NCI-H2196 treated with DMSO at 0.1 percent for 48 hours (cell line): ENCODE measurements around the gene MPPED1.

Experiments
- DNase-seq: peaks from one replicate; lab custom pipeline; 2025; ENCODE audit not compliant: unreplicated experiment; lab: John Stamatoyannopoulos, UW

The MPPED1 gene

GRCh38 chr22:43446037-43446803 lies 34.4 kb downstream of the MPPED1 start:
- peak; percentile 16 for DNase-seq

GRCh38 chr22:43446916-43447315 lies 35.1 kb downstream of the MPPED1 start:
- peak; percentile 77 for DNase-seq

DNA sequence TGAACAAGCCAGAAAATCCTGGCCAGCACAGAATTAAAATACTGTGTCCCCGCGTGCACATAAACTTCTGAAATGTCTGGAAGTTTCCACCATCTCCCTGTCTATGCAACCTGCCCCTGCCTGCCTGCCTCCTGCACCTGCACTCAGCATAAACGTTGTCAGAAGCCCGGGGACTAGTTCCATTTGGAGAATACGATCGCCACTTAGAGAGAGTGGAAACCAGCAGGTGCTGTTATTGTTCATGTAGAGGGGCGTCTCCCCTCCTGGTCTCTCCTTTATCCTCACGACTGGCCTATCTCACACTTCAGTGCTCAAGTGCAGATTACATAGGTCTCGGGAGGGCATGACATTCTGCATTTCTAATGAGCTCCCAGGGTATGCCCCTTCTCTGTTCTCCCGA lies 35.6 kb downstream of the MPPED1 start:
- DNase-seq: peak; percentile 90

GRCh38 chr22:43448048-43448447 lies 36.2 kb downstream of the MPPED1 start:
- DNase-seq: no peak

DNA sequence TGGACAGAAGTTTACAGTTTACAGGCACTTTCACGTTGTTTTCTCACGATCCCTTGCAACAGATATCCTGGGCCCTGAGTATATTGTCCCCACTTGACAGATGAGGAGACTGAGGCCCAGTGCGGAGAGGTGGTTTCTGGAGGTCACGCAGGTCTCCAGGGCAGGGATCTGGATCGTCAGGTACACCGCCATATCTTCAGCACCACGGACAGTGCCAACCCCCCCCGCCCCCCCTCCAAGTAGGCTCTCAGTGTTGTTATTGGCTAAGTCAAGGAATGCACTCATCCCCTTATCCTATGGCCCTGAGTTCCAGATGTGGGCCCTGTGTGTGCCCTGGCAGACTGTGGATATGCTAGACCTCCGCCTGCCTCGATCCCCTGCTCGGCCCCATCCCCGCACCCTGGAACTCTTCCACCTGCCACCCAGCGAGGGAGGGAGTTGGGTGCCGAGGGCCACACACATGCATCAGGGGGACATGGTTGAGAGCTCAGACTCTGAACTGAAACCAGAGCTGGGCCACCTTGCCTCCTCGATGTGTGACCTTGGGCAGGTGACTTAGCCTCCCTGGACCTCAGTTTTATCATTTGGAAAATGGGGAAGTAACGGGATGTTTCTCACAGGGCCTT lies 37.5 kb downstream of the MPPED1 start:
- no peak for DNase-seq

DNA sequence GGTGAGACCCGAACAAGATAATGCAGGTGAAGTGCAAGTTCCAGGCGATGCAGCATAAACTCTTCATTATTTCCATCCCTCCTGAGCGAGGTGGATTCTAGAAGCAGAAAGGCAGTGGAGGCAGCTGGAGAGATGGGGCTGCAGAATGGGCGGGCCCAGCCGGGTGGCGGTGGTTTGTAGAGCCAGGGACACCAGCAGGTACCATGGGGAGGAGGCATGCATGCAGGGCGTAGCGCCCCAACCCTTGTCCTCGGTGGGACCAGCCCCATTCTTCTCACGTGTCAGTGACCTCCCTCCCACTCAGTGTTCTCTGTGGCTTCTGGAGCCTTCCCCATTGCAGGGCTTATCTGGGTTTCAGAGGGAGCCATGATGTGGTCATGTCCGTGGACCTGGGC lies 38.0 kb downstream of the MPPED1 start:
- DNase-seq: no peak

DNA sequence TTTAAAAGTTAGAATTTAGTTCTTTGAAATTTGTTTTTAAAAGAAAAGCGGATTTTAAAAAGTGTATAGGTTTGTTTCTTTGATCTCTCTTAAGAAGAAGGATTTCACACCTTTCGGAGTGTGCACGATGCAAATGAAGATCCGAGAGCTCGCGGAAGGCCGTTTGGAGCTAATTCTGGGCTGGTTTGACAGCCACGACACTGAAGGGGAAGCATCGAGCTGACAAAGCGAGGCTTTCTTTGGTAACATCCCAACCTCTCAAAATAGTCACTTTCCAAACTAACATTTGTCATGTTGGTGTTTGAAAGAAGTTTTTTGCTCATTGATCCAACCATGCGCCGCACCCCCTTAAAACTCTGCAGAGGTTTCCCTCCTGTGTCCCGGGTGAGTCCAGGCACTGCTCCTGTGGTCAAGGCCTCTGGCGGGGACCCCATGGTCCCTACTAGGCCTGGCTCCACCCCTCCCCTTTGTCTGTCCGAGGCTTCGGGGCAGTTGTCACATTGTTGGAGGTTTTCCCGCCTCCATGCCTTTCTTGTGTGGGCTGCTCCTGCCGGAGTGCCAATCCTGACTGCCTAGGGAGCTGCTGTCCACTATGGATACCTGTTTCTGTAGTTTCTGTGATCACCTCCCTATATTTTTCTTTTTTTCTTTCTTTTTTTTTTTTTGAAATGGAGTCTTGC lies 39.7 kb downstream of the MPPED1 start:
- DNase-seq: no peak

GRCh38 chr22:43455846-43456245 lies 44.0 kb downstream of the MPPED1 start:
- no peak for DNase-seq

GRCh38 chr22:43457002-43457401 lies 45.2 kb downstream of the MPPED1 start:
- DNase-seq: no peak

DNA sequence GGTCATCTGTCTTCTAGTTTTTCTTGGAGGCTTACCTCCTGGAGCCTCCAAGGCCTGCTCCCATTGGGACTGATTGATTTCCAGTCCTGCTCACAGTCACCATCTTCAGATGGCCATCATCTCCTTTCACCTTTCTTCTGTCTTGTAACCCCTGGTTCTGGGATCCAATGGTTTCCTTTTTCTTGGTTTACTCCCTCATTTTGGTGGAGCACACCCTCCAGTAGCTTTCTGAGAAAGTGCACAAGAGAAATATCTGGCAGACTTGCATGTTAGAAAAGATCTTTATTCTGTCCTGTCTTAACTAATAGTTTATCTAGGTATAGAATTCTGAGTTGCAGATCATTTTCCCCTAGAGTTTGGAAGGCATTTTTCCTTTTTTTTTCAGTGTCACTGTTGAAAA lies 50.9 kb downstream of the MPPED1 start:
- no peak for DNase-seq

DNA sequence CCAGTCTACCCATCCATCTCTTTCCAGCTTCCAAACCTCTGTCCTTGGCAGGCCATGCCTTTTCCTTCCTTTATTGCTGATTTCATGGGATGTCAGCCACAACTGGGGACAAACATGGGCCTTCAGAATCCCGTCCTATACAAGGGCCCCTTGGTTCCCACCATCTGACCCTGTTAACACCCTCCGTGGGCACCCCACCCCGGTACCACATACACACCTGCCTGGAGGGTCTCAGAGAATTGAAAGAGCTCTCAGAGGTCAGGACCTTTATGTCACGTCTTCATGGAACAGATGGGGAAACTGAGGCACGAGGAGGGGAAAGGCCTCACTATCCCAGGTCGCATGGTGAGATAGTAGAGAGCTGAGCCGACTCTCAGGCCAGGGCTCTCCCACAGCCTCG lies 53.0 kb downstream of the MPPED1 start:
- no peak for DNase-seq

GRCh38 chr22:43465291-43466015 lies 53.6 kb downstream of the MPPED1 start:
- no peak for DNase-seq

- DNase-seq: no peak
These were observed 54.9 kb downstream of the MPPED1 start for GRCh38 chr22:43466710-43467109.

DNA sequence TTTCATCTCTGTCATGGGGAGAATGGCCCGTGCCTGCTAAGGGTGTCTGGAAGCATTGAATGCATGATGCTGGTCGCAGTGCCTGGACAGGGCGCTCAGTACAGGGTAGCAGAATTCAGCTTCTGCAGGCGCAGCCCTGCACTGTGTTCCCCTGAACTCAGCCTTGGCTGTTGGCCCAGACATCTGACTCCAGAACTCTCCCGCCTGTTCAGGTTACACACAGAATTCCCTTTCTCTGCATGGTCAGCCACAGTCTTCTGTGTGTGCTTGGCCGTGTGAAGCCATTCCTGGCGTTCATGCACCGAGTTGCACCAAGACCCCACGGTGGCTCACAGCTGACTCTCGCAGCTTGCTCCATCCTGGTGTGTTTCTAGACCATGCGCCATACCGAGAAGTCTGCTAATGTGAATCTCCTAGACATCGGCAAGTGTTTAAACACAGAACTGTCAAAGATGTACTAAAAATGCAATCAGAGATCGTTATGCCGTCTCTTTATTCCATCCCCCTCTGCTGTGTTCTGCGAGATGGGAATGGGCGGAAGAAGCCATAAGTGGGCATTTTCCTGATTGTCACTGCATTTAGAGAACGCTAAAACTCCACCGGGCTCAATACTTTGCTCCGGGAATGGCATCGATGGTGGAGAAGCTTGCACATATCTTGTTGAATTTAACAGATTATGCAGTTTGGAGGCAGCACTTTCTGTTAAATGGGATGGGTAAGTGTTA lies 55.6 kb downstream of the MPPED1 start:
- DNase-seq: no peak

DNA sequence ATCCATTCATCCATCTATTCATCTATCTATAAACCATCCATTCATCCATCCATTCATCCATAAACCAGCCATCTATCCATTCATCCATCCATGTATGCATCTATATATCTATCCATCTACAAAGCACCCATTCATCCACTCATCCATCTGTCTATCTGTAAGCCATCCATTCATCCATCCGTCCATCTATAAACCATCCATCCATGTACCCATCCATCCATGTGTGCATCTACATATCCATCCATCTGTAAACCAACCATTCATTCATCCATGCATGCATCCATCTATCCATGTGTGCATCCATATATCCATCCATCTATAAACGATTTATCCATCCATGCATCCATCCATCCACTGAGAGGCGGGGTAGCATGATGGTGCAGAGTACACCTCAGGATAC lies 58.4 kb downstream of the MPPED1 start:
- no peak for DNase-seq

GRCh38 chr22:43470941-43471585 lies 59.2 kb downstream of the MPPED1 start:
- no peak for DNase-seq

DNA sequence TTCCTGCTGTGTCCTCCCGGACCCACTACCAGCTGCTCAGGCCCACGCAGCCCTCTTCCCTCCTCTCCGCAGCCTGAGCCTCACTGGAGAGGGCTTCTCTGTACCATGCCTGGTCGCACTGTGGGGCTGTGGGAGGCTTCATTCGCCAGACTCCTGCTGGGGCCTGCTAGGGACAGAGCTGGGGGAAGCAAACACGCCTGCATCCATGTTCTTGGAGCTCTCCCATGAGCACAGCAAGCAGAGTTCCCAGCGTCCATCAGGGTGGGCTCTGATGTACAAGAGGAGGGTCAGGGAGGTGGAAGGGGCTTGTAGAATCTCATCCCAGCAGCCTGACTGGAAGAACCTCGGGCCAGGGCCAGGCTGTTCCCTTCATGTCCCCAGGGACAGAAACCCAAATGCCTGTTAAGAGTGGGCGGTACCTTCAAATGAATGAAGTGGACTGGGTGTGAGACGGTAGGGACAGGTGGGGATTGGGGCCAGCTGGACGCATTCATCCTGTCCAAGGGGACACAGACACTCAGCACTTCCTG lies 59.9 kb downstream of the MPPED1 start:
- no peak for DNase-seq

DNA sequence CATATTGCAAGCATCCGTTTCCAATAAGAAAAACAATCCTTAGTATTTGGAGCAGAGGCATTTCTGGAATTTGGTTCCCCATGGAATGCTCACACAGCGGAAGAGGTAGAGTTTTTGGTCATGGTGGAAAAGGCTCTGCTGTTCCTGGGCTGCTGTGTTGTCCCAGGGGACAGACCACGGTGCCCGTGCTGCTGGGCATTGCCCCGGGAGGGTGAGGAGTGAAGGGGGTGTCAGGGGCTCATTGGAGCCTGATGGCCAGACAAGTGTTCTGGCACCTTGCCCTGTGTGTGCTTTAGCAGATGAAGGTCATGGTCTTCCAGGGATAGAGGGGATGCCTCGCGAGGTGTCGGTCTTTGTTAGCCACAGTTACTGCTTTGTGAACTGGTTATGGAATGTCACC lies 61.2 kb downstream of the MPPED1 start:
- no peak for DNase-seq

DNA sequence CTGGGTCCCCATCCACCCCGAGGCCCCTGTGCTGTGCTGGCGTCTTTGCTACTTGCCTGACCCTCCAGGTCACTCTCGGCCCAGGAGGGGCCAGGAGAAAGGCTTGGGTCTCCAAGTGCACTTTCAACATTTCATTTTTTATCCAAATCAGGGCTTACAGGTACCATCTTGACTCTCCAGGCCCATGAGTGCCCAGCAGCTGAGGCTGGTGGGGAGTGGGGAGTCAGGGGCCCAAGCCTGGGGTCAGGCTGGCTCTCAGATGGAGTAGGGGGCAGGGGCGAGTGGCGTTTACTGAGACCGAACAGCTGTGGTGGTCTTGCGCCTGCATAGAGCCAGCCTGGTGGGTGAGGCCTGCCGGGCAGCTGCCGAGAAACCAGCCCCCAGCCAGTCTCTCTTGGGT lies 61.6 kb downstream of the MPPED1 start:
- no peak for DNase-seq
